Activated T-cell treated with anti-CD3 and anti-CD28 coated beads for 1 hour (primary cell): ENCODE data around the gene FAM53A.
"Not testable (repeated sequence)": the region's sequence is repeated elsewhere in the genome, so short reads cannot be mapped to it uniquely, and the experiment has no call there.

Experiments used
- DNase-seq: peaks from one replicate; pipeline ENCODE4 v3.0.0-alpha.2; 2020; ENCODE audit warnings: low read depth

The FAM53A gene

DNA sequence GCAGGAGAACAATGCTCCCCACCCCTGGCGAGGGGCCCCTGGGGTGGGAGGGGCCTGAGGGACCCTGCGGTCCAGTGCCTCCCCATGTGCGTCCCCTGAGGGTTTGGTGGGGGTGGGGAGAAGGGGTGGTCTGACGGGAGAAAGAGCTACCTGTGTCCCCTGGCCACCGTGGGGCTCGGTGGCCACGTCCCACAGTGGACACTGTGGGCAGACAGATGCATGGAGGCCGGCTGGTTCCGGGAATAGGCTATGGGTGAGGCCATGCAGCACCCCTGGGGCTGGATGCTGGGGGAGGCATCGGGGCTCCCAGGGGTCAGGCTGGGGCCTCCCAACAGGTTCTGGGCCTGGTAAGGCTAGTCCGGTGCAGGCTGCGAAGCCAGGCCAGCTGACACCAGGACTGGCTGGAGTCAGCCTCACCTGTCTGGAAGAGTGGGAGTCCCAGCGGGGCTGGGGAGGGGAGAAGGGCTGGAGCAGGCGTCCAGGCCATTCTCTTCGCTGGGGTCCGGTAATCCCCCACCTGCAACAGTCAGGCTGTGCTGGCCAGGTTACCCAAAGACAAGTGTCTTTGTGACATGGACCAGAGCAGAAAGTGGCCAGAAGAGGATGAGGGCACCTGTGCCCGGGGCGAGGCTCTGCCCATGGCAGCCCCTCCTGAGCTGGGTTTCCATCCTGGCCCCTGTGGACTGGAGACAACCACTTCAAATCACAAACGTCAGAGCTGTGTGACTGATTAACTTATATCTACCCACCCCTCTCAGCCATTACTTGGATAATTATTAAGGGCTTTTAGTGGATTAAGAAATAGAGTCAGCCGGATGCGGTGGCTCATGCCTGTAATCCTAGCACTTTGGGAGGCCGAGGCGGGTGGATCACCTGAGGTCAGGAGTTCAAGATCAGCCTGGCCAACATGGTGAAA is 1.4 kb upstream of the FAM53A start:
- no peak for DNase-seq

- DNase-seq = peak; percentile 91
Measured at GRCh38 chr4:1684506-1685234, 557 bp upstream of the FAM53A start.

DNA sequence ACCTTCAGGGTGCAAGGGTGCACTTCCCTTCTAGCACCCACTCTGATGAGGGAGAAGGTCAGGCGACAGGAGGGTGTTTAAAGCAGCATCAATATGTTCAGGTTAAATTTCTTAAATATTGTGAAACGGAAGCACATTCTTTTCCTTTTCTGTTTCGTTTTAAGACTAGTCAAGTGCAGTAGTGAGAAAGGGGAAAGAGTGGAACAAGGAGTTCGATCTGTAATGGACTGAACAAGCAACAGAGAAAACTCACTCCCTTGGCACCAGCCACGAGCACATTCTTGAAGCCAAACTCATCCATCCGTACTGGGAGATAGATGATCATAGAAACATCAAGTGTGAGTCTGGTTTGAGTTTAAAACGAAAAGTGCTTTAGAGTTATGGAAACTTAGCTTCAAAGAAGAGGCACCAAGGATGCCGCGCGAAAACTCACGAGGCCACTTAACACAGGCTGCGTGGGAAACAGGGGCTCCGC is 815 bp downstream of the FAM53A start:
- peak; percentile 28 for DNase-seq

- no peak for DNase-seq
Measured at GRCh38 chr4:1682860-1683259, 1.3 kb downstream of the FAM53A start.

- DNase-seq = no peak
Measured at GRCh38 chr4:1678244-1678643, 5.9 kb downstream of the FAM53A start.

DNA sequence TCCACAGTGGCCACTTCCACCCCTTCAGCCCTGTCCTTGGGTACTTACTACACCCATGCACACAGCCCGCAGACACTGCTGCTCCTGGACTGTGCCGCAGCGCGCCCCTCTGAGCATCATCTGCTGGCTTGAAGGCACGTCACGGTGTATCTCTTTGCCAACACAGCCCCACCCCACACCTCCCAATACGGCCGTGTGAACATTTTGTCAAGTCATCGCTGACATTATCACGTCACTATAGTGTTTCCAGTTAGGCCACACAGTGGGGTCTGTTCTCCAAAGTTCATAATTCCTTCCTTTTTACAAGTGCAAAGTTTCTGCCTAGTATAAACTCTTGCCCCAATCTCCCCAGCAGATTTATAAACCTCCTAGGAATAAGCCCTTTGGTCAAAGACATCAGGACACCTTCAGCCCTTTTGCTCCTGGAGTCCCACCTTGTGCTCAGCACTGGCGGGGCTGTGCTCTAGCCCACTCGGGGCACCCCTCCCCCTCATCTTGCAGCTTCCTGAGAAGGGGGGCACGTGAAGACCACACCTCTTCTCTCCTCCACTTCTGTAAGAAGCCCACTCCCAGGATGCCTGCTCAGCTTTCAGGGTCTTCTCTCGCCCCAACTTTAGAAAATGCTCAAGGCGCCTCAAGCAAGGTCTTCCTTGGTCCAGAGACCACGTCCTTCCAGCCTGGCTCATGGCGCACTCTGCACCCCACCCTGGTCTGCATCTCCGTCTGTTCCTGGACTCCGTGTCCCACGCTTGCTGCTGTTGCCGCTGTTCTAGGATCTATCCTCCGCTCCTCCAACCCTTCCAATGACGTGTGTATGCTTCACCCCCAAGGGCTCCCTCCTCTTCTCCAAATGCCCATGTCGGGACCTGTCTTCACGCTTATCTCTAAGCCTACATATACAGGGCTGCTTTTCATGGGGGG is 7.2 kb downstream of the FAM53A start:
- no peak for DNase-seq

DNA sequence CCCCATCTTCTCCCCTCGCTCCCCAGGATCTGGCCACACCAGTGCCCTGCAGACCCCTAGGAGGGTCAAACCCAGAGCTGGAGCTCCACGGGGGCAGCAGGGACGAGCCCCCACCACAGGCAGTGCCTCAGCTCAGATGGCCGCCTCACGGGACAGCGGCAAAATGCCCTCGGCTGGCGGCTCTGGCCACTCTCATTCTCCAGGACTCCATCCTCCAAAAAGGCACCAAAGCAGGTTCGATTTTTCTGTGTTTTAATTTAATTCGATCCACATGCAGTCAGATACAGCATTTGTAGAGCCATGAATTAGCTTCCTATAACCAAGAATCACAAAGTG is 8.3 kb downstream of the FAM53A start:
- no peak for DNase-seq

- no peak for DNase-seq
Measured at GRCh38 chr4:1675136-1675801, 8.8 kb downstream of the FAM53A start.

DNA sequence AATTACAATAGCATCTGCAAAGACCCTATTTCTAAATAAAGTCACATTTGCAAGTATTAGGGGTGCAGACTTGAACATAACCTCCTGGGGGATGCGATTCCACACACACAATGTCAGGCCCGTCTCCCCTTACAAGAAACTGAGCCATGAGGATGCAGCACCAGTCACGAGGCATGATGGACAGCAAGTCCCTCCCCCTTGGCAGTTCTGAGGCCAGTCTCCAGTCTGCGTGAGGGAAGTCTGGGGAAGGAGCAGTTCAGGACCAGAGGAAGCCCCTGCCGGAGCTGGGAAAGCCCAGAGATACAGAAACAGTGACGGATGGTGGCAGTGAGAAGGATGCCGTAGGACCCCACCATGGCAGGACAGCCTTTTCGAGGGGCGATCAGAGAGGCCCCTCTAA is 9.4 kb downstream of the FAM53A start:
- DNase-seq = no peak

DNA sequence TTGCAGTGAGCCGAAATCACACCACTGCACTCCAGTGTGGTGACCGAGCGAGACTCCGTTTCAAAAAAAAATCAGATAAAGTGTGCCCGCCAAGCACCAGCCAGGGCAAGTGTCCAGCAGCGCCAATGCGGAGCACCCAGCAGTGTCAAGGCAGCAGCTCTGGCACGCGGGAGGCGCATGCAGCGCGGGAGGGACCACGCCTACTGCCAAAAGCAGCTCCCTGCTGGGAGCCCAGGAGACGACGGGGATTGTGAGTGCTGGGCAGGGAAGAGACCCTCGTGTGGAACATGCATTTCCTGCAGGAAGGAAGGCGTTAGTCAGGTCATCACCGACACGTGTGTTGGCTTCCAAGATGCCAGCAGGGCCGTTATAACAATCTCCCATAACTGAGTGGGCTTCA is 10.4 kb downstream of the FAM53A start:
- no peak for DNase-seq

GRCh38 chr4:1671011-1671410 is 13.1 kb downstream of the FAM53A start:
- not testable (repeated sequence) for DNase-seq

GRCh38 chr4:1670279-1670678 is 13.8 kb downstream of the FAM53A start:
- no peak for DNase-seq

DNA sequence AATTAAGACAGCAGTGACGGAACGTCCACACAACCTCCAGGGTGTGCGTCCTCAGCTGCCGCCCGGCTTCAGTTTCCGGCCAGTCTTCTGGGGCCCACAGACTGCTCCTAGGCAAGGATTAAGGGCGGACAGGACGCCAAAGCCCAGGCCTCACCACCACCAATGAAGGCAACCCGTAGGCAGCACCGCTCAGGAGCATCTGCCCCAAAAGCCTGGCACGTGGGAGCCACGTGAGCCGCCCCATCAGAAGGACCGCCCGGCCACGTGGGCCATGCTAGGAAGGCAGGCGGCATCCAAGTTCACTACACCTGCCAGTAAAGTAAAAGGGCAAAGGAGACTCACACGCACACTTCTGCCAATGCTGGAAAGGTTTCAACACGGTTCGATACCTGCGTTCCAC is 14.3 kb downstream of the FAM53A start:
- no peak for DNase-seq

- DNase-seq = no peak
Measured at GRCh38 chr4:1669270-1669669, 14.8 kb downstream of the FAM53A start.

DNA sequence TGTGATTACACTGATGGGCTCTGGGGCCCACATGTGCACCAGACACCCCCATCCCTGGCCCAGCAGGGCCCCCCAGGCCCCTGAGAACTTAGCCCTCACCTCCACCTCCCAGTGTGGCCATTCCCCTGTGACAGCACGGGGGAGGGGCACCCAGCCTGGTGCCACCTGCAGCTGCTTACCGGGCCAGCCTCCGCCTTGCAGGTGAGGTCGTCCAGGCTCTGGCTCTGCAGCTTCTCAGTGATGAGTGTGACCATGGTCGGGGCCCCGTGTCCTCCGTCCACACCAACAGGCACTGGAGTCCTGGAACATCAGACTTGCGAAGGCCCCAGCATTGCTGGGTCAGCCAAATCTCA is 15.6 kb downstream of the FAM53A start:
- no peak for DNase-seq

- no peak for DNase-seq
Measured at GRCh38 chr4:1667273-1667672, 16.8 kb downstream of the FAM53A start.

DNA sequence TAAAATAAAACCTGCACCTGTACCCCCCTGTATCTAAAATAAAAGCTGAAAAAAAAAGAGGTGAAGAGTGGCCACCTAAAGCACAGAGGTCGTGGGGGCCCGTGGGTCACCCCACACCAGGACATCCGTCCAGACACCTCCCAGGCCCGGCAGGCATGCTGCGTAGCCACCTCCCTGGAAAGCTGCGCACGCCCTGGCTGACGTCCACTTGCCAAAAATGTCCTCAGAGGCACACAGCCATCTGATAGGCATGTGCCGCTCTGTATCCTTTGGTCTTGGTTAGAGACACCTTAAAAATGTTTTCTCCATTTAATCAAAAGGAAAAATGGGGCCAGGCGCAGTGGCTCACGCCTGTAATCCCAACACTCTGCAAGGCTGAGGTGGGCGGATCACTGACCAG is 17.7 kb downstream of the FAM53A start:
- no peak for DNase-seq

DNA sequence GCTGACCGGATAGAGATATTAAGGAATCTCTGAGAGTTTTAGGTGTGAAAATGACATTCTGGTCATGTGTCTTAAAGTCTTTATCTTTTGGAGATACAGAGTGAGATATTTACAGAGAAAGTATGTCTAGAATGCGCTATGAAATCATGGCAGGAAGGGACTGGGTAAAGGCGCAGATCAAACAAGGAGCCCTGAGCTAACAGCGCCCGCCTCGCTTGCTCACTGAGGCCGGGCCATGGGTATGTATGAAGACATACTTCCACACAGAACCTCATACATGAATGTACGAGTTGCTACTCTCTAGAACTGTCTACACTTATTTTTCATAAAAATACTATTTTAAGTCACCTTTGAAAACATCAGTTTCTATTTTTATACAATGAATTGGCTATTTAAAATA is 20.0 kb downstream of the FAM53A start:
- no peak for DNase-seq

DNA sequence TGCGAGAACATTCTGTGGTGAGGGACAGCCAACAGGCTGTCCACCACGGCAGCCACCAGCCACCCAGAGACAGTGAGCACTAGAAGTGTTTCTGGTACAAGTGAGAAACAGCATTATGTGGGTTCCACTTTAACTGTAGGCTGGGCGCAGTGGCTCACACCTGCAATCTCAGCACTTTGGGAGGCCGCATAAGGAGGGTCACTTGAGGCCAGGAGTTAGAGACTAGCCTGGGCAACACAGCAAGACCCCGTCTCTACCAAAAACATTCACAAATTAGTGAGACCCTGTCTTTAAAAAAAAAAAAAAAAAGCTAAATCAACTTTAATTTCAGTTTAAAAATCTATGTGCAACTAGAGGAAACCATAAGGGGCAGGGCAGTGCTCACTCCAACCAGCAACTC is 20.6 kb downstream of the FAM53A start:
- DNase-seq = no peak

- DNase-seq = no peak
Measured at GRCh38 chr4:1661695-1662094, 22.4 kb downstream of the FAM53A start.

GRCh38 chr4:1660948-1661677 is 23.0 kb downstream of the FAM53A start:
- DNase-seq = no peak
